COLO668 (cell line): ENCODE data around the gene DHRS4.
A peak's percentile ranks its signal among the peaks of the same experiment; 100 is the strongest.
"Not testable (repeated sequence)": the region's sequence is repeated elsewhere in the genome, so short reads cannot be mapped to it uniquely, and the experiment has no call there.

ENCODE experiments used
- DNase-seq: peaks from one replicate; lab custom pipeline; 2025; ENCODE audit not compliant: unreplicated experiment; lab: John Stamatoyannopoulos, UW

The DHRS4 gene

GRCh38 chr14:23981951-23982813 lies 28.6 kb downstream of the DHRS4 start:
- not testable (repeated sequence) for DNase-seq

- no peak for DNase-seq
Observed at GRCh38 chr14:23984891-23985602, 31.5 kb downstream of the DHRS4 start.

- not testable (repeated sequence) for DNase-seq
Observed at GRCh38 chr14:23988223-23988606, 34.6 kb downstream of the DHRS4 start.

DNA sequence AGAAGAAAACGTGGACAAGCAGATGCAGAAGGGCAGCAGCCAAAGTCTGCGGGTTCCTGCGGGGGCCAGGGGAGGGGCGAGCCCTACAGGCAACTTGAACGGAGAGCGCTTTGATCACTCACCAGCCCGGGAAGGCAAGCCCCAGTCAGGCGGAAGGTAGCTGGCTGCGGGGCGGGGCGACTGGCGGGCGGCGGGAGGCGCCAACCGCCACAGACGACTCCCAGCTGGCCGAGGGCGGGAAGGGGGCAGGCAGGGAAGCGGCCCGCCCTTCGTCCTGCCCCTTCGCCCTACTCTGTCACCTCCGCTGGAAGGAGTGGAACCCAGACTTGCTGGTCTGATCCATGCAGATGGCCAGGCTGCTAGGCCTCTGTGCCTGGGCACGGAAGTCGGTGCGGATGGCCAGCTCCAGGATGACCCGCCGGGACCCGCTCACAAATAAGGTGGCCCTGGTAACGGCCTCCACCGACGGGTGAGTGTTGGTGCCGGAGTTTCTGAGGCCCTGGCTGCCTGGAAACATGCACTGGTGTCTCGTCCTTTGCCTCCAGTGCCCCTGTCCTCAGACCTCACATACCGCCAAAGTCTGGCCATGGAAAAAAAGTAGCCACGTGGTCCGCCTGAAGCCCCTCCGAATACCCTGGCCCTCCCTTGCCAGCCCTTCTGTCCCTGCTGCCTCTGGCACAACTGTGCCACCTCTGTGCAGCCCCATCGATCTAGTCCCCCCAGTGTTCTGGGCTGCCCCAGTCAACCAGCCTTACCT lies 35.2 kb downstream of the DHRS4 start, which contains the start of gene DHRS4L2:
Gene DHRS4L2 (plus strand): TSS at position 323 of the 757 bp plus-strand sequence. CDS start 19 bp downstream, at position 342.
- peak; percentile 86 for DNase-seq

DNA sequence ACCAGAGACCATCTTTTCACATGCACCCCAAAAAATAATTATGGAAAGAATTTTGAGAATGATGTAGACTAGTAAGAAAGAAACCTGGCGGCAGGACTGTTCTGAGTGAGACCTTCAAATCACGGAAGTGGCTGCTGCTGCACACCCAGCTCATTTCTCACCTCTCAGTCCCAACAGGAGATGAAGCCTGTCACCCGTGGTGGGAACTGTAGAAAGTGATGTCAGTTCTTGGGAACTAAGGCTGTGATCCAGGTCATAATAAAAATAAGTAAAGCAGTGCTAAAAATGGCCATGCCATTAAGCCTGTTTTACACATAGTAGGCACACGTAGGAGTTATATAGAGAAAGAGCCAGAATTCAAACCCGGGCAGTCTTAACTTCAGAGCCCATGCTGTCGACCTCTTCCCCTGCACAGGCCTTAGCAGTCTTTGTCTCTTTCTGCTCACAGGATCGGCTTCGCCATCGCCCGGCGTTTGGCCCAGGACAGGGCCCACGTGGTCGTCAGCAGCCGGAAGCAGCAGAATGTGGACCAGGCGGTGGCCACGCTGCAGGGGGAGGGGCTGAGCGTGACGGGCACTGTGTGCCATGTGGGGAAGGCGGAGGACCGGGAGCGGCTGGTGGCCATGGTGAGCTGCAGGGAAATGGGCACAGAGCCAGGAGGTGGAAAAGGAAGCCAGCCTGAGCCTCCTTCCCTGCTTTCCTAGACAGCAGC lies 36.3 kb downstream of the DHRS4 start:
- peak; percentile 72 for DNase-seq

GRCh38 chr14:23990961-23991360 lies 37.4 kb downstream of the DHRS4 start:
- DNase-seq = not testable (repeated sequence)

DNA sequence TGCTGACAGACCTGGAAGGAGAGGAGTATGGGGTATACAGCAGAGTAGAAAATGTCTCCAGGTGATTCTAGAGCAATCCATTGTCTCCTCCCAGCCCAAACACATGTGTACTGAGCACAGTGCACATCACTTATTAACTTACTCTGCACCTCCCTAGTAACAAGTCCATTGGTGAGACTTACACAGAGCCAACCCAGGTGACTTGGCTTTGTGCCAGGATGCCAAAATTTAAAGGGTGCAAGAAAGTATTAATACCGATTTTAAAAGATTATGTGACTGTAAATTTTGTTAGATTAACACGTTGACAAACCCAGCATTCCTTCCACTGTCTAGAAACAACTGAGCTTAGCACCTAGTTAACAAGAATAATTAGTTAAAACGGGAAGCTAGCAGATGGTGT lies 39.5 kb downstream of the DHRS4 start:
- DNase-seq = not testable (repeated sequence)

DNA sequence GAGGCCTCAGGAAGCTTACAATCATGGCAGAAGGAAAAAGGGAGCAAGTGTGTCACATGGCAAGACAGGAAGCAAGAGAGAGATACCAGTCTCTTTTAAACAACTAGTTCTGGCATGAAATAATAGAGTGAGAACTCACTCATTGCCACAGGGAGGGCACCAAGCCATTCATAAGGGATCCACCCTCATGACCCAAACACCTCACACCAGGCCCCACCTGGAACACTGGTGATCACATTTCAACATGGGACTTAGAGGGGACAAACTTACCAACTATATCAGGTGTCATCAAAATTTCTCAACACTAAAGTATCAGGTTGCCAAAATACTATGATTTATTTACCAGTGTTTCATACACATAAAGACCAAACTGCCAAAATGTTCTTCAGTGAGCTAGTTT lies 42.4 kb downstream of the DHRS4 start:
- DNase-seq = not testable (repeated sequence)

GRCh38 chr14:23996825-23997224 lies 43.3 kb downstream of the DHRS4 start:
- DNase-seq = not testable (repeated sequence)

DNA sequence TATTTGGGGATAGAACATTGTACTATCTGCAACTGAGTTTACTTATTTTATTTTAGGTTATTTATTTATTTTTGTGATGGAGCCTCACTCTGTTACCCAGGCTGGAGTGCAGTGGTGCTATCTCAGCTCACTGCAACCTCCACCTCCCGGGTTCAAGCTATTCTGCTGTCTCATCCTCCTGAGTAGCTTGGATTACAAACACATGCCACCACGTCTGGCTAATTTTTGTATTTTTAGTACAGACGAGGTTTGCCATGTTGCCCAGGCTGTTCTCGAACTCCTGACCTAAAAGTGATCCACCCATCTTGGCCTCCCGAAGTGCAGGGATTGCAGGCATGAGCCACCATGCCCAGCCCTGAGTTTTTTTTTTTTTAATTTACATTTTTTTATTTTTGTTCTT lies 46.1 kb downstream of the DHRS4 start:
- not testable (repeated sequence) for DNase-seq

- DNase-seq = not testable (repeated sequence)
Observed at GRCh38 chr14:24001078-24001477, 47.5 kb downstream of the DHRS4 start.

DNA sequence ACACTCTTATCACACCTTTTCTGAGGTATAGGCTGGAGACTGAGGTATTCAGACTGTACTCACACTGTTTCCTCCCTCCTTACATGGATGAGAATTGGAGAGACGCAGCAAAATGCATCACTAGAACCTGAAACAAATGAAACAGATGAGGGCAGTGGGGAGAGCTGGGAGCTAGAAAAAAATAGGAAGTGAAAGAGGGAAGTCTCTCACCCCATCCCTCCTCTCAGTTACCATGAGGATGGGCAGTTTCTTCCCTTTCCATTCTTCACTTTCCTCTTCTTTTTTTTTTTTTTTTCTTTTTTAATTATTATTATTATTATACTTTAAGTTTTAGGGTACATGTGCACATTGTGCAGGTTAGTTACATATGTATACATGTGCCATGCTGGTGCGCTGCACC lies 48.1 kb downstream of the DHRS4 start:
- not testable (repeated sequence) for DNase-seq

- DNase-seq = not testable (repeated sequence)
Observed at GRCh38 chr14:24006471-24006816, 52.9 kb downstream of the DHRS4 start.

DNA sequence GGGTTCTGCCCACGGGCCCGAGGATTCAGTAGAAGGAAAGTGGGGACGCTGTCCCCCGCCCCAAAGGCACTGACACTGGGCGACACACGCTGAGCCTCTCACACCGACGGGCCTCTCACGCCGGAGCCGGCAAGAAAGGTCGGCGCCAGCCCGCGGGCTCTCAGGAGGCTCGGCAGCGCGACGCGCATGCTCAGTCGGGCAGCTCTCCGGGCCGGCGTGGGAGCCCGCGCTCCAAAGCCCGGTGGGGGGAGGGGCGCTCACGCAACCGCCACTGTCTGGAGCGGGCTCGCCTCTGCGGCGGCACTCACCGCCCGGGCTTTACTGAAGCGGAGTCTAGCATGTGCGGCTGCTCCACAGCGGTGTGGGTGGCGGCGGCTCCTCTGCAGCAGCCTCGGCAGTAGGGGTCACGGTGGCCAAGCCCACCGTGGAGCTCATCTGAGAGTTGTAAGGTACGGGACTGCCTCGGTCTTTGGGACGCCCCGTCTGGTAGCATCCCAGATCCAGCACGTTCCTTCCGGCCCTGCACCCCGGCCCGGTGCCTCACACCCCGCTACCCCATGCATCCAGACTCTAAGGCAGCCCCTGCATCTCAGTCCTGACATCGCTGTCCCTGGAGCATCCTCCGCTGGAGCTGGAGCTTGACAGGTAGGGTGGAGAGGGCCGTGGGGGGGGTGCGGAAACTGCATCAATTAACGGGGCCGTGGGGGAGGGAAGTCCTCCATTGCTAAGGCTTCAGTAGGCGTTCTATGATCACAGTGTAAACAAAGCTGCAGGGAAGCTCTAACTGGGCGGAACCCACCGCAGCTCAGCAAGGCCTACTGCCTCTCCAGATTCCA lies 53.5 kb downstream of the DHRS4 start:
- DNase-seq = peak; percentile 80

DNA sequence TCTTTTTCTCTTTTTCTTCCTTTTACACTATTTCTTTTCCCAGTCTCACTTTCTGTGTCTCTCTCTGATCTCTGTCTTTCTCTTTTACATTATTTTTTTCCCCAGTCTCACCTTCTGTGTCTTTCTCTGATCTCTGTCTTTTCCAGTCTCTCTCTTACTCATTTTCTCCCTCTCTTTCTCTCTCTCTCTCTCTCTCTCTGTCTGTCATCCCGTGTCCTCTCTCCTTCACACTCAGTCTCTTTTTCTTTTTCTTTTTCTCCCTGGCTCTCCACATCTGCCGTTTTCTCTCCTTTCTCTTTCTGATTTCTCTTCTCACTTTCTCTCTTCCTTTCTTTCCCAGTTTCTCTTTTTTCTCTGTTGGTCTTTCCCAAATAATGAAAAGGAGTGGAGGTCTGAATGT lies 57.5 kb downstream of the DHRS4 start:
- DNase-seq = no peak

- DNase-seq = not testable (repeated sequence)
Observed at GRCh38 chr14:24012726-24013273, 59.2 kb downstream of the DHRS4 start.

DNA sequence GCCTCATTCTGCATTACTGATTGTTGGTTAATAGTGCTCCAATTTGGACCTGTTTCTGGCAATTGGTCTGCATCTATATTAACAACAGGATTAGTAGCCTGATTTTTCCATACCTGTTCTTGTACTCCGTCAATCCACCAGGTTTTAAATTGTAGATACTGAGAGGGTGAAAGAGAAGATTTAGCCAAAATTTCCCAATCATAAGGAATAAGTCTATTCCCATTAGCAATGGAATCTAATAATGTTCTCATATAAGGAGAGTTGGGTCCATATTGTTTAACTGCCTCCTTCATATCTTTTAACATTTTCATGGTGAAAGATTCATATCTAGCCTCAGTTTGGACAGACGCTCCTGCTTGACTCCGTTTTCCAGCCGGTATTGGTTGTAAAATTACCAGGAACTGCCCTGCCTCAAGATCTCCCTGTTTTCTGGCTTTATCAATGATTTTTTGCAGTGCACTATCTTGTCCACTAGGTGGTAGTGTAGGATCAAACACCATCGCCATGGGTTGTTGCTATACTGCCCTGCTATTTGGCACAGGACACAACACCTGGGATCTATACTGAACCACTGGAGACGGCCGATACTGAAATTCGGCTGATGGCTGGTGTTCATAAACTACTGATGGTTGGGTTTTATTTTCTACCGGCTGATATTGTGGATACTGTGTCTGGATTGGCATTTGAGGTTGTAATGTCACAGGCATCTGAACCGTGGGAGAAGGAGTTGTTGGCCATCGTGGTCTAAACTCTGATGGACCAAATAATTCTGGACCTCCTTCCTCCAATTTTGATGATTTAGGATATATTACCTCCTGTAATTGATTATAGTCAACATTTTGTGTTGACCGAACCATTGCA lies 60.3 kb downstream of the DHRS4 start:
- peak; percentile 61 for DNase-seq

DNA sequence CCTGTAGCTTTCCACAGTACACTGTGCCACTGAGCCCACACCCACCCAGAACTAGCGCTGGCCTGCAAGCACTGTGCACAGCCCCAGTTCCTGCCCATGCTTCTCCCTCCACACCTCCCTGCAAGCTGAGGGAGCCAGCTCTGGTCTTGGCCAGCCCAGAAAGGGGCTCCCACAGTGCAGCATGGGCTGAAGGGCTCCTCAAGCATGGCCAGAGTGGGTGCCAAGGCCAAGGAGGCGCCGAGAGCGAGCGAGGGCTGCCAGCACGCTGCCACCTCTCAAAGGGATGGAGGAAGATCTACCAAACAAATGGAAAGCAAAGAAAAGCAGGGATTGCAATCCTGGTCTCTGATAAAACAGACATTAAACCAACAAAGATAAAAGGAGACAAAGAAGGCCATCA lies 62.2 kb downstream of the DHRS4 start:
- DNase-seq = not testable (repeated sequence)
